HEK293T (cell line): ENCODE data around the gene CCDC68.

Source experiments
- CTCF ChIA-PET: fragments of 350-600 bp; formaldehyde crosslinking; extraction: SDS; loops from one replicate; lab custom pipeline; 2021; ENCODE audit warnings: antibody characterized with exemption, inconsistent platforms; lab: Yijun Ruan, JAX
- POLR2A ChIA-PET: fragments of 350-600 bp; formaldehyde crosslinking; extraction: SDS; loops from one replicate; lab custom pipeline; 2020; ENCODE audit warnings: antibody characterized with exemption, inconsistent platforms; lab: Yijun Ruan, JAX
- DNase-seq: peaks from one replicate; pipeline ENCODE4 v3.0.0; 2012; ENCODE audit warnings: mixed read lengths; ENCODE audit errors: extremely low spot score
- ARNT ChIP-seq: fragments of 450-650 bp; IDR thresholded peaks from 2 replicates; pipeline ENCODE4 v1.6.1; 2017; ENCODE audit warnings: mild to moderate bottlenecking
- BHLHE40 ChIP-seq: fragments of 450-650 bp; IDR thresholded peaks from 2 replicates; pipeline ENCODE4 v1.6.1; 2016; ENCODE audit warnings: mild to moderate bottlenecking, moderate library complexity, borderline replicate concordance
- CTBP1 ChIP-seq: fragments of 450-650 bp; IDR thresholded peaks from 2 replicates; pipeline ENCODE4 v1.6.1; 2016; ENCODE audit warnings: borderline replicate concordance
- ELF4 ChIP-seq: fragments of 450-650 bp; IDR thresholded peaks from 2 replicates; pipeline ENCODE4 v1.6.1; 2017; ENCODE audit warnings: antibody characterized with exemption
- FOXA1 ChIP-seq: fragments of 450-650 bp; IDR thresholded peaks from 2 replicates; pipeline ENCODE4 v1.6.1; 2016; ENCODE audit warnings: mild to moderate bottlenecking
- FOXK2 ChIP-seq: fragments of 450-650 bp; IDR thresholded peaks from 2 replicates; pipeline ENCODE4 v1.6.1; 2016; ENCODE audit warnings: mild to moderate bottlenecking
- FOXM1 ChIP-seq: fragments of 450-650 bp; IDR thresholded peaks from 2 replicates; pipeline ENCODE4 v1.6.1; 2017; ENCODE audit warnings: mild to moderate bottlenecking, borderline replicate concordance
- HDGF ChIP-seq: fragments of 450-650 bp; IDR thresholded peaks from 2 replicates; pipeline ENCODE4 v1.6.1; 2017; ENCODE audit warnings: antibody characterized with exemption, borderline replicate concordance
- L3MBTL2 ChIP-seq: fragments of 450-650 bp; conservative IDR thresholded peaks from 2 replicates; pipeline ENCODE4 v1.6.1; 2016; ENCODE audit warnings: mild to moderate bottlenecking
- LEF1 ChIP-seq: fragments of 450-650 bp; IDR thresholded peaks from 2 replicates; pipeline ENCODE4 v1.6.1; 2017; ENCODE audit warnings: mild to moderate bottlenecking, borderline replicate concordance
- NFRKB ChIP-seq: fragments of 450-650 bp; IDR thresholded peaks from 2 replicates; pipeline ENCODE4 v1.6.1; 2016; ENCODE audit warnings: mild to moderate bottlenecking, moderate library complexity
- SP1 ChIP-seq: fragments of 450-650 bp; IDR thresholded peaks from 2 replicates; pipeline ENCODE4 v1.6.1; 2017
- SUZ12 ChIP-seq: fragments of 450-650 bp; IDR thresholded peaks from 2 replicates; pipeline ENCODE4 v1.6.1; 2016; ENCODE audit warnings: mild to moderate bottlenecking
- TARDBP ChIP-seq: fragments of 450-650 bp; IDR thresholded peaks from 2 replicates; pipeline ENCODE4 v1.6.1; 2016
- ZNF384 ChIP-seq: fragments of 450-650 bp; IDR thresholded peaks from 2 replicates; pipeline ENCODE4 v1.6.1; 2016
- TF ChIP-seq, protein P1 (sequence below): fragments of 450-650 bp; IDR thresholded peaks from 2 replicates; pipeline ENCODE4 v1.6.1; 2016

The CCDC68 gene

DNA sequence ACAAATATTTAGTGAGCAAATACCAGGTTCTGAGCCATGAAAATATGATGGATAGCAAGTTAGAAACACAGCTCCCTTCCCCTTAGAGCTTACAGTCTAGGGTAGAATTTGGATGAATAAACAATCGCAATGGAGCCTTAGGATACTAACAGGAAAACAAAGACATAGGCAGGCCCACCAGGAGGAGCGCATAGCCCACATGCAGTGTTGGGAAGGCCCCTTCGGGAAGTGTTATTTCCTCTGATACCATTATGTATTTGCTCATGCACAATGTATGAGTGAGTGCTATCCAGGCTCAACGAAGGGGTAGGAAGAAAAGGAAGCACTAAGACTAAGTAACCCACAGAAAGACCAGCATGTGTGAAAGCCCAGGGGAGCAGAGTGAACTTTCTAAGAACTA is 76.9 kb downstream of the CCDC68 start:
- DNase-seq = no peak
- TF ChIP-seq FOXK2 (no peak), TARDBP (no peak), FOXM1 (no peak), LEF1 (no peak), L3MBTL2 (no peak), SP1 (no peak), NFRKB (no peak), ELF4 (no peak), FOXA1 (no peak), ZNF384 (no peak), ARNT (no peak), BHLHE40 (no peak), HDGF (no peak)
- TF ChIP-seq, protein P1, sequence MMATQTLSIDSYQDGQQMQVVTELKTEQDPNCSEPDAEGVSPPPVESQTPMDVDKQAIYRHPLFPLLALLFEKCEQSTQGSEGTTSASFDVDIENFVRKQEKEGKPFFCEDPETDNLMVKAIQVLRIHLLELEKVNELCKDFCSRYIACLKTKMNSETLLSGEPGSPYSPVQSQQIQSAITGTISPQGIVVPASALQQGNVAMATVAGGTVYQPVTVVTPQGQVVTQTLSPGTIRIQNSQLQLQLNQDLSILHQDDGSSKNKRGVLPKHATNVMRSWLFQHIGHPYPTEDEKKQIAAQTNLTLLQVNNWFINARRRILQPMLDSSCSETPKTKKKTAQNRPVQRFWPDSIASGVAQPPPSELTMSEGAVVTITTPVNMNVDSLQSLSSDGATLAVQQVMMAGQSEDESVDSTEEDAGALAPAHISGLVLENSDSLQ = no peak
- POLR2A ChIA-PET = no interaction called here
- CTCF ChIA-PET = no interaction called here

DNA sequence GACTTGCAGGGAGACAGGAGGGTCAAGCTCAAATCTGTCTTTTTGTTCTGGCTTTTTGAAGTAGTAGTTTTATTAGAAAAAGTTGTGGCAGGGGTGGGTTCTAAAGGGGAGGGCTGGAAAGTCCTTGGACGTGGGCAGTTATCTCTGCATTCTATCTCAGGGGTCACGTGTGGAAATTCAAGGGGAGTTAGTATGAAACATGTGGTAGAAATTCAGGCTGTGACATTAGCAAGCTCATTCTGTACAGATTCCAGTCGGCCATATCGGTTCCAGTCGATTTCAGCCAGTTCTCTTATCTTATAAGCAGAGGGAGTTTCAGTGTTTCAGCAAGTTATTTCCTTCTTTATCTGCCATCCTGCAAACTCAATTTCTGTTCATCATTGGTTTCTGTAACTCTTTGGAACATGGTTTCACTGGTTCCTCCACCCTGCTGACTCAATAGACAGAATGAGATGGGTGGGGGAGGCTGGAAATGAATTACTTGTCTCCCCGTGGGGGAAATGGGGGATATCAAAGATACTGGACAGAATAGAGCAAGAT is 78.0 kb downstream of the CCDC68 start:
- POLR2A ChIA-PET = no interaction called here
- no peak for TF ChIP-seq CTBP1
- TF ChIP-seq SP1 = no peak
- TF ChIP-seq, protein P1 = no peak
- no peak for TF ChIP-seq ARNT
- no peak for TF ChIP-seq LEF1
- TF ChIP-seq BHLHE40 = no peak
- TF ChIP-seq SUZ12 = no peak
- TF ChIP-seq ZNF384 = no peak
- no peak for TF ChIP-seq TARDBP
- DNase-seq = no peak
- CTCF ChIA-PET = no interaction called here

DNA sequence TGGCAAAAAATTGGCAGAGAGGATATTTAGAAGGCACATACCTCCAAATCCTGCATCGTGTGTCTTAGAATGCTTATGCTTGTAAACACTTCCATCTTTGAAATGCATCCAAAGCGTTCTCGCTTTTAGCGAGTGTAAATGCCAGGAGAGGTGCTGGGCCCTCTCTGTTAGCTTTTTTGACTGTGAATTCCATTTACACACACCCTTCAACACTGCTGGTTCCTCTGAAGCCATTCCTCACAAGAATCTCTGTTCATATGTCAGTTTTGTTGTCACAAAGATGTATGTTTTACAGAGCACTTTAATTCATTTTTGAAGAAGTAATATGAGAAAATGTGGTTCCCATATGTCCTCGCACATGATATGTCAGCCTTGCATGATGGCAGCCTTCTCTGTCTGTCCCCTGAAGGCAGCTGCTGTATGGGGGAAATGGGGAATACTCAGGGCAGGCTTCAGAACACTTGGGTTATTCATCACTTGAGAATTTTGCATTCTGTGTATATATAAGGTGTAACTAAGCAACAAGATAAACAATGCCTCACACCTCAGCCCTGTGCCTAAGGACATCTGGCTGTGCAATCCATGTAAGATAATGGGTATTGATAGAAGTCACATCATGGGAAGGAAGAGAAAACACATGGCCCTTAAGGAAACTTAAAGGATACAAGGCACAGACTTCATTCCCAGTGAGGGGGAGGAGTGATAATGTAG is 78.7 kb downstream of the CCDC68 start:
- DNase-seq = no peak
- ChIA-PET POLR2A (no interaction called here), CTCF (no interaction called here)
- TF ChIP-seq TARDBP (no peak), SP1 (no peak), SUZ12 (no peak), BHLHE40 (no peak), FOXM1 (no peak)

DNA sequence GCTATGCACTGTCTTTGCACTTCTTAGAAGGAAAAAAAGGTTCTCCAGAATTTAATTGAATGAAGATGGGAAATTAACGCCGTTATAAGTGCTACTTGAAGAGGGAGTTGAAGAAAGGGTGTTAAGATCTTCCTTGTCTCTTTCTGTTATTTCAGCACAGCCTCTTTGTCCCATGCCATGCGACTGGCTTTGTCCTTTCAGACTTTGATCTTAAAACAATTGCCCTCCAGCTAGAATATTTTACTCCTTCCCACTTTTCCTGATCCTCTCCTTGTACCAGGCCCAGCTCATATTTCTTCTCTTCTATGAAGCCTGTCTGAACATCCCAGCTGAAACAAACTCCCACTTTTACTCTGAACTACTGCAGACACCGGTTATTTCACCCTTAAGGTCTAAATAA is 79.6 kb downstream of the CCDC68 start:
- ChIA-PET POLR2A (no interaction called here), CTCF (no interaction called here)
- no peak for DNase-seq
- no peak for TF ChIP-seq FOXA1
- no peak for TF ChIP-seq FOXM1

DNA sequence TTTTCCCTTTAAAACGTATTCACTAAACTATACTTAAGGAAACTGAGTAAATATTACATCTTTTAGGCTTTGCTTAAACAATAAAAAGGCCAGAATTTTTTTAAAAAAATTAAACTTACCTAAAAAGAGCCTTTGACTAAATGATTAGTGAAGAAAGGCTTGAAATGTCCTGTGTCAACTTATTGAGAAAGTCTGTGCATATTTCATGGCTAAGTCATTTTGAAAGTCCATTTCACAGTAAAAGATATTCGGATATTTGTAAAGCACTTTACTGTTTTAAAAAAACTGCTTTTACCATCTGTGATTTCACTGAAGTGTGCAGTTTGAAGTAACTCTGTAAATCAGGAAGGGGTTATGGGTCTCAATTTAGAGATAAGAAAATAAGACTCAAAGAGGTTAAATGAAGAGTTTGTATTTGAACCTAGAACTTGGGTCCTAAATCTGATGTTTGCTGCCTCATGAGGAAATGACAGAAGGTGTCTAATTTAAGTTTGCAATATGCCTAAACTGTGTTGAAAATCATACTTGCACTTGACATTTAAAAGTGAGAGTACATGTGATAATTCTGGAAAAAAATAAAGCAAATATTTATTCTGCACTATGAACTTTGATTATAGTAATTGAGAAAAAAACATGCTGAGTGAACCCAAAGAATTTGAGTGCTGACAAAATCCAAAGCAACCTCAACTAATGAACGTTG is 80.5 kb downstream of the CCDC68 start:
- DNase-seq = no peak
- POLR2A ChIA-PET = no interaction called here
- CTCF ChIA-PET = no interaction called here
- TF ChIP-seq FOXA1 (no peak), HDGF (no peak), NFRKB (no peak), SP1 (no peak), LEF1 (no peak), ZNF384 (no peak), ARNT (no peak), L3MBTL2 (no peak), FOXM1 (no peak), CTBP1 (no peak), ELF4 (no peak), TARDBP (no peak), SUZ12 (no peak), BHLHE40 (no peak), FOXK2 (no peak)
- TF ChIP-seq, protein P1 = no peak

DNA sequence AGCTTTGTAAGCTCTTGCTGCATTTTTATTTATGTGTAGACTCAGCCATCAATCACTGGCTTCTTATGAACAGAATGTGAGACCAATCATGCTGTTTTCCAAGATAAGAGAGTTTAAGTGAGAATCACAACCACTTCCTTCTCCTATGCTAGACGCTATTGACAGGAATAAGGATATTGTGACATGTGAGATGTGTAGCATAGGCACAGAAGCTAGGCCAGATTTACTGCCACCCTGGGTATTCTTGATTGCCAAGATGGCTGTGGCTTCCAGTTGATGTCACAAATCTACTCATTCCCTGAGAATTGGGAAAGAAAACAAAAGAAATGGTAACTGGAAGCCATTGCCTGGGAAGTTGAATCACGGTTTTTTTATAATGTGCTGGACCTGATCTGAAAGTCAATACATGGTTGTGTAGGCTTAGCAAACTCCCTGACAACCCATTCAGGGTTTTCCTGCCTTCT is 81.1 kb downstream of the CCDC68 start:
- POLR2A ChIA-PET = no interaction called here
- CTCF ChIA-PET = no interaction called here
- TF ChIP-seq CTBP1 (no peak), SUZ12 (no peak), ARNT (no peak), NFRKB (no peak), FOXA1 (no peak), ZNF384 (no peak), SP1 (no peak), ELF4 (no peak), L3MBTL2 (no peak), HDGF (no peak), TARDBP (no peak), BHLHE40 (no peak), FOXK2 (no peak), FOXM1 (no peak)
- TF ChIP-seq, protein P1 = no peak

More for the DNA sequence above, 81.1 kb downstream of the CCDC68 start:
- no peak for DNase-seq
